BE2C (cell line): ENCODE data around the gene PTK6.

ENCODE experiments used
- DNase-seq: peaks from one replicate; pipeline ENCODE4 v3.0.0-alpha.2; 2020
- H3K27me3 ChIP-seq: fragments of 250-450 bp; sonication (Bioruptor Pico); 2 replicates; pipeline ENCODE4 v1.5.1; 2020; ENCODE audit warnings: mild to moderate bottlenecking
- H3K36me3 ChIP-seq: fragments of 250-450 bp; sonication (Bioruptor Pico); 2 replicates; pipeline ENCODE4 v1.5.1; 2020; ENCODE audit warnings: mild to moderate bottlenecking
- H3K4me1 ChIP-seq: fragments of 250-450 bp; sonication (Bioruptor Pico); 2 replicates; pipeline ENCODE4 v1.5.1; 2020
- H3K4me3 ChIP-seq: 2 replicates; pipeline ENCODE4 v1.5.1; 2011; ENCODE audit warnings: low read depth, low read length
- H3K9me3 ChIP-seq: fragments of 250-450 bp; sonication (Bioruptor Pico); 2 replicates; pipeline ENCODE4 v1.5.1; 2020
- CTCF ChIP-seq: IDR thresholded peaks from 2 replicates; pipeline ENCODE4 v1.5.1; 2012; ENCODE audit warnings: mild to moderate bottlenecking, low read depth, low read length

PTK6 gene

GRCh38 chr20:63492982-63493381 lies 44.2 kb downstream of the PTK6 start:
- no peak for DNase-seq
- Histone ChIP-seq H3K27me3 (no peaks in the 10 kb centered on the region), H3K4me1 (peaks cover 6% of the 10 kb centered on the region; the same call in 1 of the 2 replicates), H3K36me3 (peaks cover 87% of the 10 kb centered on the region), H3K4me3 (no peak overlapping the region), H3K9me3 (no peaks in the 10 kb centered on the region)
- no peak for TF ChIP-seq CTCF

- H3K36me3 ChIP-seq = peaks cover 86% of the 10 kb centered on the region
- H3K9me3 ChIP-seq = no peaks in the 10 kb centered on the region
- no peak for TF ChIP-seq CTCF
- H3K4me3 ChIP-seq = no peak overlapping the region
- no peak for DNase-seq
- no peaks in the 10 kb centered on the region for H3K27me3 ChIP-seq
- peaks cover 6% of the 10 kb centered on the region; the same call in 1 of the 2 replicates for H3K4me1 ChIP-seq
These were observed 44.7 kb downstream of the PTK6 start for GRCh38 chr20:63492518-63492917.

DNA sequence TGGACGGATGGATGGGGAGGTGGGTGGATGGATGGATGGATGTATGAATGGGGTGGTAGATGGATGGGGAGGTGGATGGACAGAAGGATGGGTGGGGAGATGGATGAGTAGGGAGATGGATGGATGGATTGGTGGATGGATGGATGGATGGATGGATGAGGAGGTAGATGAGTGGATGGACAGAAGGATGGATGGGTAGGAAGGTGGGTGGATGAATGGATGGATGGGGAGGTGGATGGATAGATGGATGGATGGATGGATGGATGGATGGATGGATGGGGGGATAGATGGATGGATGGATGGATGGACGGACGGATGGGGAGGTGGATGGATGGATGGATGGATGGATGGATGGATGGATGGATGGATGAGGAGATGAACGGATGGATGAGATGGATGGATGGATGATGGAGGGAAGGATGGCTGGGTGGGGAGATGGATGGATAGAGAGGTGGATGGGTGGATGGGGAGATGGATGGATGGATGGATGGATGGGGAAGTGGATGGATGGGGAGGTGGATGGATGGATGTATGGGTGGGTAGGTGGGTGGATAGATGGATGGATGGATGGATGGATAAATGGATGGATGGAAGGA lies 45.4 kb downstream of the PTK6 start:
- TF ChIP-seq CTCF = no peak
- Histone ChIP-seq H3K9me3 (no peaks in the 10 kb centered on the region), H3K36me3 (peaks cover 78% of the 10 kb centered on the region), H3K4me3 (no peak overlapping the region), H3K27me3 (no peaks in the 10 kb centered on the region), H3K4me1 (no peaks in the 10 kb centered on the region; the same call in 1 of the 2 replicates)
- no peak for DNase-seq

- Histone ChIP-seq H3K4me1 (no peaks in the 10 kb centered on the region; the same call in 1 of the 2 replicates), H3K4me3 (no peak overlapping the region), H3K36me3 (peaks cover 72% of the 10 kb centered on the region), H3K9me3 (no peaks in the 10 kb centered on the region), H3K27me3 (no peaks in the 10 kb centered on the region)
- TF ChIP-seq CTCF = no peak
- DNase-seq = no peak
These were observed 46.1 kb downstream of the PTK6 start for GRCh38 chr20:63491078-63491477.

- H3K9me3 ChIP-seq = no peaks in the 10 kb centered on the region
- H3K4me3 ChIP-seq = no peak overlapping the region
- H3K36me3 ChIP-seq = peaks cover 65% of the 10 kb centered on the region
- H3K27me3 ChIP-seq = no peaks in the 10 kb centered on the region
- H3K4me1 ChIP-seq = no peaks in the 10 kb centered on the region
- no peak for TF ChIP-seq CTCF
- DNase-seq = no peak
These were observed 46.8 kb downstream of the PTK6 start for GRCh38 chr20:63490416-63490815.

DNA sequence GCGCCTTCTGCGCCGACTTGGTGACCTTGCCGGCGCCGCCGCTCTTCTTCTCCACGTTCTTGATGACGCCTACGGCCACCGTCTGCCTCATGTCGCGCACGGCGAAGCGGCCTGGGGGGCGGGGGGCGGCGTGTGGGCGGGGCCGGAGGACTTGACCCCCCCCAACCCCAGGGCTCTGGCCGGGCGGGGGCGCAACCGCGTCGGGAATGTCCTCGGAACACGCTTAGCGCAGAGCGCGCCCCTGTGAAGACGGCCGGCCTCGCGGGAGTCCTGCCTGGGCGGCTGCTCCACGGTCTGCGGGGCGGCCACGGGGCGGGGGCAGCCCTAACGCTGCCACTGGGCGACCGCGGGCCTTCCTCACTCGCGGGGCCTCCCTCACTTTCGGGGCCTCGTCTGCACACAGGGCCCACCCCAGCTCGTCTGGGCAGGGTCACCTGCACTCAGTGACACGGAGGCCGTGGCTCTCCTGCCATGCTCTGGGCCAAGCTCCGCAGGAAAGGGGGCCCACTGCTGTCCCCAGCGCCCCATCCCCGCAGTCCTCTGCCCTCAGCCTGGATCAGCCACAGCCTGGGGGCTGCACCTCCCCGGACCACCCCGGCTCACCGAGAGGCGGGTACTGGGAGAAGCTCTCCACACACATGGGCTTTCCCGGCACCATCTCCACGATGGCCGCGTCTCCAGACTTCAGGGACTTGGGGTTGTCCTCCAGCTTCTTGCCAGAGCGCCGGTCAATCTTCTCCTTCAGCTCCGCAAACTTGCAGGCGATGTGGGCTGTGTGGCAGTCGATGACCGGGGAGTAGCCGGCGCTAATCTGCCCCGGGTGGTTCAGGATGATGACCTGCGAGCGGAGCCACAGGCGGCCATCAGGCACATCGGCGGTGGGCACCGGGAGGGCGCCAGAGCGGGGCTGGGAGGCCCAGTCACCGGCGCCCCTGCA lies 48.6 kb downstream of the PTK6 start:
- TF ChIP-seq CTCF = no peak
- H3K9me3 ChIP-seq = no peaks in the 10 kb centered on the region
- H3K4me1 ChIP-seq = peaks cover 11% of the 10 kb centered on the region
- H3K4me3 ChIP-seq = no peak overlapping the region
- H3K36me3 ChIP-seq = peaks cover 47% of the 10 kb centered on the region
- H3K27me3 ChIP-seq = no peaks in the 10 kb centered on the region
- no peak for DNase-seq
